Activated CD4-positive, alpha-beta T cell treated with anti-CD3 and anti-CD28 coated beads for 1 hour (primary cell): ENCODE data around the gene PIK3CD.
"Not testable (repeated sequence)": the region's sequence is repeated elsewhere in the genome, so short reads cannot be mapped to it uniquely, and the experiment has no call there.

Experiments used
- DNase-seq: peaks from one replicate; pipeline ENCODE4 v3.0.0-alpha.2; 2020

The PIK3CD gene

GRCh38 chr1:9689971-9690381 is 38.4 kb downstream of the PIK3CD start:
- no peak for DNase-seq

DNA sequence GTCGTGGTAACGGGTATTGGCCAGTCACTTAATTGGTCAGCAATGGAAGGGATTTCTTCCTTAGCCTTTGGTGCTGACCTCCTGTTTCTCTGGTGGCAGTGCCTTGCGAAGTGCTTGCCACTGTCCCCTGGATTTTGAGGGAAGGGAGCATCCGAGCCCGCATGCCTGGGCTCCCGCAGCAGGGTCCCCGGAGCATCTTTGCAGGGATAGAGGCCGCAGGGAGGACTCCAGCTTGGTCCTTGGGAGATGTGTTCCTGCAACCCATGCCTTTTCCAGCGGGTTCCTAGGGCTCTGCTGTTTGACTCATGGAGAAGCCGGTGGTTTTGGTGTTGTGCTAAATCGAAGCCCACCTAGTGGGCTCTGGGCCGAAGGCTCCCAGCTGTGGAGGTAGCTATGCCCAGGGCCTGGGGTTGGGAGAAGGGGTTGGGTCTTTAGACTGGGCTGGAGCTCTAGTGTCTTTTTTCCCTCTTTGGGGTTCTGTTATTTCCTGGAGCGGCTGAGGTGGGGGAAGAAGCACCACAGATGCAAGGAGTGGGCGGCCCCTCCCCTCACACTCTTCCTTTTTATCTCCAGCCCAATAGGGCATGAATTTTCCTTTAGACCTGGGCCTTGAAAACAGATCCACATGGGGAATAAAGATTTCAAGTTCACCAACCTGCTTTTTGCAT is 39.0 kb downstream of the PIK3CD start:
- no peak for DNase-seq

GRCh38 chr1:9691108-9691445 is 39.5 kb downstream of the PIK3CD start:
- no peak for DNase-seq

DNA sequence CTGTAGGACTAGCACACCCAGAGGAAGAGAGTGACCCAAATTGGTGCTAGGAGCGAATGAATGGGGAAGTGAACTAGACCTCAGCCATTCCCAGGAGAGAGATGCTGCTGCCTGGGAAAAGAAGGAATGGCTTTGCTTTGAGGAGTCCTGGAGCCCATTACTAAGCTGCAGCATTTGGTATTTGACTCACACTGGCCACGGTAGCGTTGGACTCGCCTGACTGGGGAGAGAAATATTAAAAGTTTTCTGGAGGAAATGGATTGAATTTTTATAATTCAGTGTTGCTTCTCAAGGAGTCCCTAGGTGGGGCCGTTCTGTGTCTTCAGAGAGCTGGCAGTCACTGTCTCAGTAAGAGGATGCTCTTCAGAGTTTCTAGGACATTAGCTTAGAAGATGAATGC is 40.2 kb downstream of the PIK3CD start:
- no peak for DNase-seq

- DNase-seq: no peak
Measured at GRCh38 chr1:9696793-9697192, 45.3 kb downstream of the PIK3CD start.

GRCh38 chr1:9699361-9699760 is 47.8 kb downstream of the PIK3CD start:
- no peak for DNase-seq

DNA sequence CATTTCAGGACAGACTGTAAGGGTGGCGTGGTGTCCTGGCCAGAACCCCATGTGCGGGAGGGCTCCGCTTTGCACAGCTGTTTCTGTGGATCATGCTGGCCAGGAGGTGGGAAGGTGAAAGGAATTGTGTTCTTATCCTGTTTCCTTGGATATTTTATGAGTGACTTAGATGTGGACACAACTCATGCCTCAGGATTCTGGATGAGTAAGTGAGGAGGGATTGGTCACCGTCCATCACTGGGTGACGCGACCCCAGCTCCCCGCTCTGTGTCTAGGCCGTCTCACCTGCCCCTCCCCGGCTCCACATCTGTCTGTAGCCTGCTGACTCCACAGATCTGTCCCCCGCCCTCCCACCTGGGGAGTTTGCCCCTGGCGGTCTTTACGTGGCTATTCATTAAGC is 48.8 kb downstream of the PIK3CD start:
- no peak for DNase-seq

DNA sequence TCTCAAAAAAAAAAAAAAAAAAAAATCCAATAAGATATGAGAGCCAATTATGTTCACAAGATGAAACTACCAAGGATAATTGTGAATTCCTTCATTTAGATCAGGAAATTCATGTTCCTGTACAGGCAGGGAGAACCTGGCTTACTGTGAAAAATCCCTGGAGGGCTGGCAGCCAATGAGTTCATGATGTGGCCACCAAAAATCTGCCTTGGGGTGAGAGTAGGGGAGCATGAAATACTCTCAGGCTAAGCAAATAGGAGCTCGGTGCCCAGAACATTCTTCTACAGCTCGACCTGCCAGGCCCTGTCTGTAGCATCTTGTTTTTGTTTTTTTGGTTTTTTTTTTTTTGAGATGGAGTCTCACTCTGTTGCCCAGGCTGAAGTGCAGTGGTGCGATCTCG is 50.1 kb downstream of the PIK3CD start:
- DNase-seq: no peak

DNA sequence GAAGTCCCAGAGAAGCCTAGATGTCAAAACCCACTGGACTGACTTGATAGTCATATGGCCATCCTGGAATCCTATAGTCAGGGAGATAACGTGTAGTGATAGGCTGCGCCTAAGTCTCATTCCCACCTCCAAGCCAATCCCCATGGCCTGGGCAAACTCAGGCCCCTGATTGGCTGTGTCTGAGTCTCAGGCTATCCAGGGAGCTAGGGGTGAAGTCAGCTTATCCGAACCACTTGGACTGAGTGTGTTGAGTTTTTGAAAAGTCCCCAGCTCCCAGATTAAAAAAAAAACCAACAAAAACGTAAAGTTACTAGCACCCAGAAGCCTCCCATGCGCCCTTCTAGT is 51.6 kb downstream of the PIK3CD start:
- no peak for DNase-seq

DNA sequence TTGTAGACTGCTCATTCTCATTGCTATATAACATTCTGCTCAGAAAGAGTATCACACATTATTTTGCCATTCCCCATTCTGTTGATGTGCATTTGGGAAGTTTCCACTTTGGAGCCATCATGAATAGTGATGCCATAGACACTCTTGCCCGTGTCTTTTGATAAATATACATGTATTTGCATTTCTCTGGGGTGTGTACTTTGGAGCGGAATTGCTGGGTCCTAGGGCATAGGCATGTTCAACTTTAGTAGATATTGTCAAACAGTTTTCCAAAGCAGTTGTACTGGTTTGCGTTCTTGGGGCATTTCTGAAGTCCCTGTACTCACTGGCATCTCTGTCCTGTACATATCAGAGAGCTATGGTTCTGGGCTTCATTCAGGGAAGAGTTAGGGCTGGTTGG is 52.1 kb downstream of the PIK3CD start:
- no peak for DNase-seq

GRCh38 chr1:9705337-9706093 is 54.0 kb downstream of the PIK3CD start:
- DNase-seq: no peak

- no peak for DNase-seq
Measured at GRCh38 chr1:9706178-9706577, 54.6 kb downstream of the PIK3CD start.

GRCh38 chr1:9710037-9710436 is 58.5 kb downstream of the PIK3CD start:
- no peak for DNase-seq

DNA sequence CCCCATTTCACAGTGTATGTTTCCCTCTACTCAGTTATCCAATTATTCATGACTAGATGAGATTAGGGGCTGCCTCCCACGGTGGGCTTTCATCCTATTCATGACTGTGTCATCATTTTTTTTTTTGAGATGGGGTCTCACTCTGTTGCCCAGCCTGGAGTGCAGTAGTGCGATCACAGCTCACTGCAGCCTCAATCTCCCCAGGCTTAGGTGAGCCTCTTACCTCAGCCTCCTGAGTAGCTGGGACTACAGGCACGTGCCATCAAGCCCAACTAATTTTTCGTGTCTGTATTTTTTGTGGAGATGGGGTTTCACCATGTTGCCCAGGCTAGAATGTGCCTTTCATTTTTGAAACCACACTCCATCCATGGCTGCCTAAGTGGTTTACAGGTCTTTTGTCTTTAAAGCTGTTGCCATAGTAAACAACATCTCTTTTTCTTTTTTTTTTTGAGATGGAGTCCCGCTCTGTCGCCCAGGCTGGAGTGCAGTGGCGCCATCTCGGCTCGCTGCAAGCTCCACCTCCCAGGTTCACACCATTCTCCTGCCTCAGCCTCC is 60.0 kb downstream of the PIK3CD start:
- DNase-seq: no peak

DNA sequence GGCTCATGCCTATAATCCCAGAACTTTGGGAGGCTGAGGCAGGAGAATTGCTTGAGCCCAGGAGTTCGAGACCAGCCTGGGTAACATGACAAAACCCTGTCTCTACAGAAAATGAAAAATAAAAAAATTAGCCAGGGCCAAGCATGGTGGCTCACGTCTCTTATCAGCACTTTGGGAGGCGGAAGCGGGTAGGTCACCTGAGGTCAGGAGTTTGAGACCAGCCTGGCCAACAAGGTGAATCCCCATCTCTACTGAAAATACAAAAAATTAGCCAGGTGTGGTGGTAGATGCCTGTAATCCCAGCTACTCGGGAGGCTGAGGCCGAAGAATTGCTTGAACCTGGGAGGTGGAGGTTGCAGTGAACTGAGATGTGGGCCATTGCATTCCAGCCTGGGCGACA is 61.2 kb downstream of the PIK3CD start:
- not testable (repeated sequence) for DNase-seq

DNA sequence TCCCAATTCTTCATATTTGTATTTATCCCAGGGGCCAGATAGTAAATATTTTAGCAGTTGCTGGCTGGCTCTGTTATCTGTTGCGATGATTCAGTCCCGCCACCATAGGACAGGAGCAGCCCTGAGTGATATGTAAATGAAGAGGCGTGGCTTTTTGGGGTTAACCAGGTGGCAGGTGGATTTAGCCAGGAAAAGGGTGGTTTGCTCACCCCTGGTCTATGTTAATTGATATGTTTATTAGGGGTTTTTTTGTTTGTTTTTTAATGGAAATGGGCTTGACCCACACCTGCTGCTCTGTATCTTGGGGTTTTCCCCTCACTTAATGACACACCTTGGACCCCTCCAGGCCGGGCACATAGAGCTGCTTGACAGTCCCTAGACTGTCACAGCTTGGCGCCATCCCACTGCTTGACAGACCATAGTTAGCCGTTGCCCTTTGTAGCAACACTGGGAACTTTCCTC is 62.8 kb downstream of the PIK3CD start:
- no peak for DNase-seq

DNA sequence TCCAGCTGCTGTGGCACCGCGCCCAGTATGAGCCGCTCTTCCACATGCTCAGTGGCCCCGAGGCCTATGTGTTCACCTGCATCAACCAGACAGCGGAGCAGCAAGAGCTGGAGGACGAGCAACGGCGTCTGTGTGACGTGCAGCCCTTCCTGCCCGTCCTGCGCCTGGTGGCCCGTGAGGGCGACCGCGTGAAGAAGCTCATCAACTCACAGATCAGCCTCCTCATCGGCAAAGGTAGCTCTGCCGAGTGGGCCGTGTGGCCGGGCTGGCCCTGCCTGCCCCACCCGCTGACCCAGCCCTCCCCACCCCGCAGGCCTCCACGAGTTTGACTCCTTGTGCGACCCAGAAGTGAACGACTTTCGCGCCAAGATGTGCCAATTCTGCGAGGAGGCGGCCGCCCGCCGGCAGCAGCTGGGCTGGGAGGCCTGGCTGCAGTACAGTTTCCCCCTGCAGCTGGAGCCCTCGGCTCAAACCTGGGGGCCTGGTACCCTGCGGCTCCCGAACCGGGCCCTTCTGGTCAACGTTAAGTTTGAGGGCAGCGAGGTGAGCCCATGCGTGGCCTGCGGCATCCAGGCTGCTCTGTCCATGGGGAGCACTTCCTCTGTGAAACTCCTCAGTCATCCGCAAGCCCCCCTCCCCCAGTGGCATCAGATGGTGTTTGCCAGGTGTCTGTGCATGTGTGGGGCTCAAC is 64.2 kb downstream of the PIK3CD start:
- peak; percentile 33 for DNase-seq

GRCh38 chr1:9716404-9717192 is 65.1 kb downstream of the PIK3CD start:
- DNase-seq: no peak

DNA sequence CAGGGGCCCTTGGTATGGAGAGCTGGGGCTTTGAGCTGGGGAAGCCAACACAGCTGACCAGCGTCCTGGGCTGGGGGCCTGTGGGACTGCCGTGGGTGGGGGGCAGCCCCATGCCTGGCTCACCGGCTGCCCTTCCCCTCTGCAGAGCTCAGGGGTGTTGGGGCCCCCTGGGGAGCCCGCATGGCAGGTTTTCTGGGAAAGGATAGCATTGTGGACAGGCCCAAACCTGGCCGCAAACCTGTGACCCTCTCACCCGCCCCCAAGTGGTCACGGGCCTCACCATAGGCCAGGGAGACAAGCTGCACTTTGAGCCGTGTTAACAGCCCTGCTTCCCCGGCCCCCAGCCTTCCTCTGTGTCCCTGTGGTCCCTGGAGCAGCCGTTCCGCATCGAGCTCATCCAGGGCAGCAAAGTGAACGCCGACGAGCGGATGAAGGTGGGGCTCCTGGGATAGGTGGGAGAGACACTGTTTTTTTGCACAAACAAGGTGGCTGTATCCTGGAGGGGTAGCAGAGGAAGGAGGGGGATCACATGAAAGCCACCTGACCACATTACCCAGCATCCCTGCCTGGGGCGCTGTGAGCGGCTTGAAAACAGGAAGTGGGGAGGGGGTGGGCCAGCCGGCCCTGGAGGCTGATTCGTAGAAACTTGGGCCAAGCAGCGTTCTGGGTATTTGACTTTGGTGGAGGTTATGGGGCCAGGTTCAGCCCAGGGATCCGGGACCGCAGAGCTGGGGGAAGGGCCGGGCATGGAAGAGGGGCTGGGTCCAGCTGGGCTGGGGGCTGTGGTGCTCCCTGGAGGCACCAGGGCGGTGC is 65.9 kb downstream of the PIK3CD start:
- DNase-seq: peak; percentile 71

GRCh38 chr1:9718006-9718680 is 66.6 kb downstream of the PIK3CD start:
- no peak for DNase-seq

DNA sequence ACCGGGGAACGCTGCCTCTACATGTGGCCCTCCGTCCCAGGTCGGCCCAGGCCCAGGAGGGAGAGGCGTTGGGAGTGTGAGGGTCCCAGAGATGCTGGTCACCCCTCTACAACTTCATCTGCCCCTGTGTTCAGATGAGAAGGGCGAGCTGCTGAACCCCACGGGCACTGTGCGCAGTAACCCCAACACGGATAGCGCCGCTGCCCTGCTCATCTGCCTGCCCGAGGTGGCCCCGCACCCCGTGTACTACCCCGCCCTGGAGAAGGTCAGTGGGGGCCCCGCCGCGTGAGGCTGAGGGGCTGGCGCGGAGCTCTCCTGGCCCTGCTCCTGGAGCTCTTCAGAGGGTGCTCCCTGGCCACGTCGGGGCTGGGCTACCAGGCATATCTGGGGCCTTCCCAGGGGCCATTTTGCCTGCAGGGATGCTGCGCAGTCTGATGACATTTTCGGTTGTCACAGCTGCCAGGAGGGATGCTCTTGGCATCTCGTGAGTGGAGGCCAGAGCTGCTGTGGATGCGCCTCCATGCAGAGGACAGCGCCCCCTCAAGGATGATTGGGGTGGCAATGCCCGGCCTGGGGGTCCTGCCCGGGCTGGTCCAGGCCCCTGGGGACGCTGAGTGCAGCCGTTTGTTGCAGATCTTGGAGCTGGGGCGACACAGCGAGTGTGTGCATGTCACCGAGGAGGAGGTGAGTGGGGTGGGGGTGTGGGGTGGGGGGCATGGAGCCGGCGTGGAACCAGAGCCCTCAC is 68.6 kb downstream of the PIK3CD start:
- no peak for DNase-seq
